NOMO-1 treated with dmso at 0.1 percent for 144 hours (cell line): ENCODE results near the gene KIF5C.
A peak's percentile ranks its signal among the peaks of the same experiment; 100 is the strongest.

Experiments
- DNase-seq: peaks from one replicate; lab custom pipeline; 2025; ENCODE audit not compliant: unreplicated experiment; lab: John Stamatoyannopoulos, UW

Gene KIF5C

GRCh38 chr2:148922776-148923475 lies 47.9 kb downstream of the KIF5C start:
- no peak for DNase-seq

GRCh38 chr2:148924514-148925178 lies 49.6 kb downstream of the KIF5C start:
- DNase-seq = no peak

- DNase-seq = peak; percentile 45
Measured at GRCh38 chr2:148926291-148926961, 51.4 kb downstream of the KIF5C start.

GRCh38 chr2:148926981-148927401 lies 52.0 kb downstream of the KIF5C start:
- peak; percentile 69 for DNase-seq

- DNase-seq = no peak
Measured at GRCh38 chr2:148928395-148928794, 53.4 kb downstream of the KIF5C start.

GRCh38 chr2:148930046-148930775 lies 55.2 kb downstream of the KIF5C start:
- DNase-seq = no peak

- DNase-seq = no peak
Measured at GRCh38 chr2:148932536-148932935, 57.5 kb downstream of the KIF5C start.

- no peak for DNase-seq
Measured at GRCh38 chr2:148933456-148933855, 58.4 kb downstream of the KIF5C start.

GRCh38 chr2:148935791-148936190 lies 60.8 kb downstream of the KIF5C start:
- DNase-seq = no peak

- no peak for DNase-seq
Measured at GRCh38 chr2:148936857-148937450, 61.9 kb downstream of the KIF5C start.

GRCh38 chr2:148939271-148939670 lies 64.2 kb downstream of the KIF5C start:
- DNase-seq = no peak

- DNase-seq = no peak
Measured at GRCh38 chr2:148943097-148943496, 68.1 kb downstream of the KIF5C start.

GRCh38 chr2:148944536-148944935 lies 69.5 kb downstream of the KIF5C start:
- DNase-seq = no peak

- no peak for DNase-seq
Measured at GRCh38 chr2:148947299-148947698, 72.3 kb downstream of the KIF5C start.

- peak; percentile 90 for DNase-seq
Measured at GRCh38 chr2:148948868-148949267, 73.8 kb downstream of the KIF5C start.

GRCh38 chr2:148949348-148949747 lies 74.3 kb downstream of the KIF5C start:
- no peak for DNase-seq

- DNase-seq = no peak
Measured at GRCh38 chr2:148952621-148953020, 77.6 kb downstream of the KIF5C start.

GRCh38 chr2:148953426-148953825 lies 78.4 kb downstream of the KIF5C start:
- DNase-seq = no peak

GRCh38 chr2:148954536-148954935 lies 79.5 kb downstream of the KIF5C start:
- no peak for DNase-seq

- no peak for DNase-seq
Measured at GRCh38 chr2:148955798-148956197, 80.8 kb downstream of the KIF5C start.

- DNase-seq = no peak
Measured at GRCh38 chr2:148957023-148957422, 82.0 kb downstream of the KIF5C start.
